ENCODE results near the gene GFOD2.

DNA sequence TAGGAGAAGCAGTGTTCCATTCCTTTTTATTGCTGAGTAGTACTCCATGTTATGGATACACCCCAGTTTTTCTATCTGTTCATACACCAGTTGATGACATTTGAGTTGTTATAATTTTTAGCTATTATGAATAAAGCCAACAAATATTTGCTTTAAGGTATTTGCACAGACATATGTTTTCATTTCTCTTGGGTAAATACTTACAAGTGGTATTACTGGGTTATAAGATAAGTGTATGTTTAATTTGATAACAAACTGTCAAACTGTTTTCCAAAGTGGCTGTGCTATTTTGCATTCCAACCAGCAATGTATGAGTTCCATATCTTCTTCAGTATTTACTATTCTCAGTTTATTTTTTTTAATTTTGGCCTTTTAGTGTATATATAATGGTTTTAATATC lies 27.7 kb upstream of the GFOD2 start:
- TF ChIP-seq, protein P1, sequence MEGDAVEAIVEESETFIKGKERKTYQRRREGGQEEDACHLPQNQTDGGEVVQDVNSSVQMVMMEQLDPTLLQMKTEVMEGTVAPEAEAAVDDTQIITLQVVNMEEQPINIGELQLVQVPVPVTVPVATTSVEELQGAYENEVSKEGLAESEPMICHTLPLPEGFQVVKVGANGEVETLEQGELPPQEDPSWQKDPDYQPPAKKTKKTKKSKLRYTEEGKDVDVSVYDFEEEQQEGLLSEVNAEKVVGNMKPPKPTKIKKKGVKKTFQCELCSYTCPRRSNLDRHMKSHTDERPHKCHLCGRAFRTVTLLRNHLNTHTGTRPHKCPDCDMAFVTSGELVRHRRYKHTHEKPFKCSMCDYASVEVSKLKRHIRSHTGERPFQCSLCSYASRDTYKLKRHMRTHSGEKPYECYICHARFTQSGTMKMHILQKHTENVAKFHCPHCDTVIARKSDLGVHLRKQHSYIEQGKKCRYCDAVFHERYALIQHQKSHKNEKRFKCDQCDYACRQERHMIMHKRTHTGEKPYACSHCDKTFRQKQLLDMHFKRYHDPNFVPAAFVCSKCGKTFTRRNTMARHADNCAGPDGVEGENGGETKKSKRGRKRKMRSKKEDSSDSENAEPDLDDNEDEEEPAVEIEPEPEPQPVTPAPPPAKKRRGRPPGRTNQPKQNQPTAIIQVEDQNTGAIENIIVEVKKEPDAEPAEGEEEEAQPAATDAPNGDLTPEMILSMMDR (IDR thresholded peaks at IDR 0.05): no peak
- TF ChIP-seq POLR2A (IDR thresholded peaks at IDR 0.05): no peak
